IPS-NIHi11 (cell line): ENCODE measurements around the gene SHROOM3.

Experiments used
- DNase-seq: peaks from one replicate; pipeline ENCODE4 v3.0.0; 2012; ENCODE audit warnings: mixed read lengths, low spot score

Gene SHROOM3

DNA sequence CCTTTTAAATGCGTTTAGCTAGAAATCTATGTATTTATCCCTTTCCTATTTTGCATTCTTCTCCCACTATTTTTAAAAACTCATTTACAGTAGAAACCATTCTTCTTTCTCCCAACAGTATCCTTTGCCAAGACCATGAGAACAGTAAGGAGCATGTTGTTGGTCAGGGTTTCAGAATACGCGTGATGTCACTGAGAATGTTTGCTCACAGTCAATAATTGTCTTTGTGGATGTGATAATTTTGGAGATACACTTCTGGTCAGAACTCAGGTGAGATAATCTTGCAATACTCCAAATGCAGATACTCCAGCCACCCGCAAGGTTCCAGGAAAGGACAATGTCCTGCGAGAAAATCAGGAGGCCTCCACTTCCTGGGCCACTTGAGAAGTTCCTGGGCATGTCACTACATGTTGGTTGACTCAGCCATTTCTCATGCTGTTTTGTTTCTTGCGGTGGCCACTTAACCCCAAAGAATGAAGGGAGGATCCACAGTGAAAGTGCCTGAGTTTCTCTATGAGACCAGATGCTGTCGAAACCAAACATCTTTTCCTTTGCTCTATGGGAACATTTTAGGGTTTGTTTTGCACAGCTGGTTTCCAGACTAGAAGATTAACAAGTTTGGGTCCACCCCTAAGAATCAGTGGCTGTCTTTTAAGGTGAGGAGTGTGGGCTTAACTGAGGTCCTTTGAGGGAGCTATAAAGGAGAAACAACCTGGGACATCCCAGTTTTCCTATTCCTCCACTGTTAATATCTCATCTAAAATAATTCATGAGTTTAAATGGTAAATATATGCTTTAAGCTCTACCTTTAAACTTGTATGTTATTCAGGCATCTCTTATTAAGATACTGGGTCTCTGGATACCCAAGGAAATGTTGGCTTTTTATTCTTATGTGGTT lies 346.9 kb downstream of the SHROOM3 start:
- peak; percentile 28 for DNase-seq

DNA sequence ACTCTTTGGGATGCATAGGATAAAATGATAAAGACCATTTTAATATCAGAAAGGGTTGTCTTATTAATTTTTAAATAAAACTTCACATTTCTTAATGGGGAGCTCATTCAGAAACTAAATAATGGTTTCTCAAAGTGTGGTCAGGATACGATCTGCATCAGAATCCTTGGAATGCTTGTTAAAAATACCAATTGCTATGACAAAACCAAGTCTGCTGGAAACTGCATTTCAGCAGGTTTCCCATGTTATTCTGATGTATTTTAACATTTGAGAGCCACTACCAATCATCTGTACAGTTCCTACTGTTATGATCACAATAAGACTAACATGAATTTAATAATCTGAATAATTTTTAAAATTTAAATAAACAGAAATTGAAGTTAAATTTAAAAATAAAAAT lies 347.8 kb downstream of the SHROOM3 start:
- no peak for DNase-seq

DNA sequence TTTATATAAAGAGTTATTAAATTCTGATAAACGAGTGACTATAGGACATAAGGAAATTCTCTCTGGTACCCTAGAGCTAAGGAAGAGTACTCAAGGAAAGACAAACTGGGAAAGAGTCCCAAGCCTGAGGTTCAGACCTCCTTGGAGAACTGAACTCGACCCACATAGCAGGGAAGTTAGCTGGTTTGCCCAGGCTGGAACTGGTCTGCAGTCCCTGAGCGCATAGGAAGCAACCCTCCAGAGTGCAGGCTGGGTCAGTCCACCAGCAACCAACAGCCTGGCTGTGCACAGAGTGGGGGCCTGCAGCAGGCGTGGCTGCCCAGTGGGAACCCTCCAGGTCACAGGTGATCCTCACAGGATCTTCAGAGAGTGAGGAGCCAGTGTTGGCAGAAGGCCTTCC lies 348.8 kb downstream of the SHROOM3 start:
- no peak for DNase-seq

DNA sequence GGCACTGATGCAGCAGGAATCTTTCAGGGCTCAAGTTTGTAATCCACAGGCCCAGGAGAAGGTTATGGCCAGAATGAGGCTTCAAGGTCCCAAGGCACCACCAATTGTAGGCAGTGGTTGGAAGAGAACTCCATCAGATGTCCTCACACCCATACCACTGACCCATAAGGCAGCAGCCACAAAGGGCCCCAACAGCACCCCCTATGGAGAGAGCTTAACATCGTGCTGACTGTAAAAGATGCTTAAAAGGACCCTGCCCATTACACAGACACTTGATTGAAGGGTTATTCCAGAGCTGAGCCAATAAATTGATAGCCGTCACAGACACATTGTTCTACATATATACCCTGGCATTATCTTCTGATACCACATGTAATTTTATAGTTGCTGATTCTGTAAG lies 349.2 kb downstream of the SHROOM3 start:
- DNase-seq, result peak; percentile 46

DNA sequence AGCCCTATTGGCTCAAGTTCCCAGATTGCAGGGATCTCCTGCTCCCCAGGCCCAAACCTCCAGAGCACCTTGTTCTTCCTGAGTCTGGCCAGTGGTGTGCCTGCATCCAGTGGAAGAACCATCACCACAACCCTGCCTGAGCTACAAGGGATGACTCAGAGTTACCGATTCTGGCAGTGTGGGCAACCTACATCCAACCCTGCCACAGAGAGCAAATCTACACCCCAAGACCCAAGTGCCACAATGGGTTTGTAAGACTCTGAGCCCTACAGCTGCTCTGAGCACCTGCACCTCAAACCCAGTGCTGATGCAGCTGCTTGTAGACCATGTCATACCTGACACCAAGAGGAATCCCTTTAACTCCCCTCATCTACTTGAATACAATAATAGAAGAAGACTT lies 352.9 kb downstream of the SHROOM3 start:
- no peak for DNase-seq

DNA sequence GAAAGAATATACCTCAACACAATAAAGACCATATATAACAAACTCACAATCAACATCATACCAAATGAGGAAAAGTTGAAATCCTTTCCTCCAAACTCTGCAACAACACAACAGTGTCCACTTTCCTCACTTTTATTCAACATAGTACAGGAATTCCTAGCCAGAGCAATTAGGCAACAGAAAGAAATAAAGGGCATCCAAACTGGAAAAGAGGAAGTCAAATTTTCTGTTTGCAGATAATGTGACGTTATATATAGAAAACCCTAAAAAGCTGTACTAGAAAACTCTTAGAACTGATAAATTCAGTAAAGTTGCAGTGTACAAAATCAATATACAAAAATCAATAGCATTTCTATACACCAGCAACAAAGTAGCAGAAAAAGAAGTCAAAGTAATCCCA lies 355.3 kb downstream of the SHROOM3 start:
- no peak for DNase-seq

DNA sequence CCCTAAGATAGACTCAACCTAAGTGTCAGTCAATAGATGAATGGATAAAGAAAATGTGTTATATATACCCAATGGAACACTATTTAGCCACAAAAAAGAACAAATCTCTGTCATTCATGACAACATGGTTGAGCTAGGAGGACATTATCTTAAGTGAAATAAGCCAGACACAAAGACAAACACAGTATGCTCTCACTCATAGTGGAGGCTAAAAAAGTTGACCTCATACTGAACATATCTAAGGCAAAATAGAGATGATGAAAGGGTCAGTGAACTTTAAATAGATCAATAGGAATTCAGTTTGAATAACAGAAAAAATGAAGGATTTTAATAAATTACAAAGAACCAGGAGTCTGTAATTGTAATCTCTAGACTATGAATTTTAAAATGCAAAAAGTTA lies 356.4 kb downstream of the SHROOM3 start:
- DNase-seq, result no peak

DNA sequence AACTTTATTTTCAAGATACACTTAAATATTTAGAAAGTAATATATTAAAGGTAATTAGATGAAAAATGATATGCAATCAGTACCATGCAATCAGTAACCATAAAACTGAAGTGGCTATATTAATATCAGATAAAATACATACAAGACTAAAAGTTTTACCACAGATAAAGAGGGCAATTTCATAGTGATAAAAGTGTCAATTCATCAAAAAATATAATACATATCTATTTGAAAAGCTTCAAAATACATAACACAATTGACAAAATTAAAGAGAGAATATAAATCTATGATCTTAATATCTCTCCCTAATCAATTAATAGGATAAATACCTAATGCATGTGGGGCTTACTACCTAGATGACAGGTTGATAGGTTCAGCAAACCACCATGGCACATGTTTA lies 357.4 kb downstream of the SHROOM3 start:
- DNase-seq, result no peak

DNA sequence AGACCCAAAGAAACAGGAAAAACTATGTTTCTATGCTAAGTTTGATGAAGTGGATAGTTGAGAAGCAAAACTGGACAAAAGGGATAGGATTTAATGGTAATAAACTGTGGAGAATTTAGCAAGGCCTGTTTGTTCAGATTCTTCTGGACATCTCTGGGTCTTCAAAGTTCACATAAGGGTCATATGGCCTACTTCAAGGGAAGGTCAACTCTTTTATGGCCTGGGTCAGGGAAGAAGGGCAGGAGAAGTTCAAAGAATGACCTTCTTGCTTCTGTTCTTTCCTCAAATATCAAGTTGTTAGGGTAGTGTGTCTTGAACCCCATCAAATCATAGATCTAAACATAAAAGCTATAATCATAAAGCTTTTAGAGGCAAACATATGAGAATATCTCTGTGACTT lies 360.2 kb downstream of the SHROOM3 start:
- DNase-seq, result no peak

DNA sequence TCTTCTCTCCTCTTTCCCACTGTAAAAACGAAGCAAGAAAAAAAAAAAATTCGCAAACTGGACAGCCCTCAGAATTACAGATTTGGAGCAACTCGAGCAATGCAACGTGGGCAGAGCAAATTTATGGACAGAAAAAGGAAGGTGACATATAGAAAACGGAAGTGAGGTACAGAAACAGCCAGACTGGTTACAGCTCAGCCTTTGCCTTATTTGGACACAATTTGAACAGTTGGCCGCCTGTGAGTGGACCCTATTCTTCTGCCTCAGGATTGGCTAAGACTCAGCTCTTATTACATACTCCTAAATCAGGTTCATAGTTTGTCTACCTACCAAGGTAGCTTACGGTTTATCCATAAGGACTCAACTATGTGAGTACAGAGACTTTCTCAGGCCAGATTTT lies 364.1 kb downstream of the SHROOM3 start:
- no peak for DNase-seq

DNA sequence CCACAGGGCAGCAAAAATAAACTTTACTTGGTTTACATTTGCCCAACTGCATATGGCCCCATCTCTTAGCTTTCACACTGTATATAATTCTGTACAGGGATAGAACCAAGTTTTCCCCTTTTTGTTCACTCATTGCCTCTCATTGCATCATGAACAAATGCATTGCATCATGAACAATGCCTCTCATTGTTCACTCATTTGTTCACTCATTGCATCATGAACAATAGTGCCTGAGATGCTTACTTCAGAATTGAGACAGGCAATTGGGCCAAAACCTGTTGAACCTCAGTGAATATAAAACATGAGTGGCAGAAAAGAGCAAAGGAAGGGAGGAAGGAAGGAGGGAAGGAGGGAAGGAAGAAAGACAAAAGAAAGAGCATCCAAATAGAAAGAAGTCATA lies 364.7 kb downstream of the SHROOM3 start:
- no peak for DNase-seq

DNA sequence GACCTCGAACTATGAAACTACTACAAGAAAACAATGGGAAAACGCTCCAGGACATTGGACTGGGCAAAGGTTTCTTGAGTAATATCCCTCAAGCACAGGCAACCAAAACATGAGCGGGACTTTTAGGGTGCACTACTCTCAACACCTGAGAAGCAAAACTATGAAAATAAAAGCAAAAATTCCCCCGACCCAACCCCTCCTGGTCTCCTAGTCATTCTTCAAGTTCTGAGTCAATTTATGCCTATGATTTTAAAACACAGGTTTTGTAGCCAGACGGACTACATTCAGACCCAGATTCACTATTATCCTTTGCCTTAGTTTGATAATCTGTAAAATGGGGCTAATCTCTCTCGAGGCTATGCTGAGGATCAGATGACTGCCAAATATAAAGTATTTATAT lies 365.9 kb downstream of the SHROOM3 start:
- no peak for DNase-seq

DNA sequence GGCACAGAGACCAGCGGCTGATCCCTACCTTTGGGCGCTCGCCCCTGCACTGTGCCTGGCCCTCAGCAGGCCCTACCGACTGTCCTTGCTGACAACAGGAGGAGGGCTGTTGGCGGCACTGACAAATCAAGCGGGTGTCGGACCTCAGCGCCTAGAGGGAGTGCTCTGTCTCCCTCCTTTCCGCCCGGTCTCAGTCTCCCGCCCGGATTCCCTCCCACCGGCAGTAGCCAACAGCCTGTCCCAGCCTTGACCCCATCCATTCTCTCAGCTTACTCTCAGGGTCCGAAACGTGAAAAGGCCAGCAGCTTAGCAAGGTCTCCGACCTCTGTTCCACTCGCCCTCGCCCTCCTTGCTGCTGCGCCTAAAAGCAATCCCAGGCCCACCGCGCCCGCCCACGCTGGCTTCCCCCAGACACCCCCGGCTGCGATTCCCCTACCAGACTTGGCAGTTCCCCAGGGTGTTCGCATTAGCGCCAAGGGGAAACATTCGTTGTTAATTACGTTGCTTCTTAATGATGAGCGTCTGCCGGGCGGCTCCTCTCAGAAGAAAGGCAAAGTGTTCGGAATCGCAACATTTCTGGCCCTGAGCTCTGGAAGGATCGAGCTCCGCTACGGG lies 366.7 kb downstream of the SHROOM3 start:
- no peak for DNase-seq

DNA sequence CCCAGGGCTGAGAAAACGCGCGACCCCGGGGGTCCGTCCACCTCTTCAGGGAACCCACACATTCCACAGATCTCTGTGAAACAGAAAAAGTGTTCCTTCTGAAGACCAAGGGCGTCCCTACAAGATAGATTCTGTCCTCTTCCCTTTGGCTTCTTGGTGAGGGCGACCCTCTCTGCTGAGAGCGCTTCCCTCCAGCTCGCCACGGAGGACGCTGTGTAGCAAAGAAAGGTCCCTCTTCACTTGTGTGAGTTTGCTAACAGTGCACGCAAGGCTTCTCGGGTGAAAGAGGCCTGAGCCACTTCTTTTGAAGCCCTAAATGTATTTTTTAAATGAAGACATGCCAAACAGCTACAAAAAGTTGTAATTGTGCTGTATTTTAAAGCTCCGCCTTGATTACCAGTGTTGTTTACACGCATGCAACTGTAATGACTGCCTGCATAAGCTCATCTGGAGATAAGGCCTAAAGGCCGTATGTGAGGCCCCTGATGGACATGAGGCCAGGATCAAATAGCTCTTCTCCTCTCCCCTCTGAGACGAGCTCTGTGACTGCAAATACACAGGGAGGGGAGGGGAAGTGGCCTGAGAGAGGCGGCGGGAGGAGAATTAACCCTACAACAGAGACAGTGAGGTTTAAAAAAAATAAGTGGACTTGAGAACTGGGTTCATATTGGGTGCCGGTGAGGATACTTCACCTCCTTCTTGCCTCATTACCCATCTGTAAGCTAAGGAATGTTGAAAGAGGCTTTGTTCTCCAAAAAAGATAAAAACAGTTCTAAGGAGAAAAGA lies 367.4 kb downstream of the SHROOM3 start:
- no peak for DNase-seq

DNA sequence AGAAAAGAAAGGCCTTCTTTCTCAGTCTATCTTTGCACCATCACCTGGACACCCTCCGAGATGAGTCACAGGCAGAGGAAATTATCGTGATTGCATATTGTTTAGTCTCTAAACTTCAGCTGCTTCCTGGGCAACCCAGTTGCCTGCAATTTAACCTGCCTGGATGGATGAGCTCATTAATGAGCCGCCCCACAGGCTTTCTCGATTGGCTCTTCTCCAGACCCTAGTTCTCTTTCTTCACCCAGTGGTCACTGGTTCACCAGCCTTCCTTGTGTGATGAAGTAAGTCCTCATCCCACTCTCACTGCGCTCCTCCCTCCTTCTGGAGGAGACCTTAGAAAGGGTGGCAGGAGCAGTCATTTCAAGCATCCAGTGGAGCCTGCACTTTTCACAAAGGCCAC lies 368.5 kb downstream of the SHROOM3 start:
- peak; percentile 48 for DNase-seq

DNA sequence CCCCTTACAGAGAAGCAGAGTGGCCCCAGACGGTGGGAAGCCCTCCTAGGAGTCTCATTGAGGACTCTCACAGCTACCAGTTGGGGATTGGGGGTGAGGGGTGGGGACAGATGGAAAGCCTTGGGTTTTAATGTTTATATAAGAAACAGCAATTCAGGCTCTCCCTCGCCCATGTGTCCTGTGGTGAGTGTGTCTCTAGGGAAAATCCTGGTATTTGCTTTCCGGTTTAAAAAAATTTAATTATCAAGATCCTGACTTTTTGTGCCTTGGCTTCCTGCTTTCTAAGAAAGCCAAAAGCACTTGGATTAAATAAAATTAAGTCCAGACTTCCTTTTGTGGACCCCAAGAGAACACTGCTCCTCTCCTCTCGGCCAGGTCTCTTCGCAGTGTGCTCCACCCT lies 369.1 kb downstream of the SHROOM3 start:
- DNase-seq, result no peak

DNA sequence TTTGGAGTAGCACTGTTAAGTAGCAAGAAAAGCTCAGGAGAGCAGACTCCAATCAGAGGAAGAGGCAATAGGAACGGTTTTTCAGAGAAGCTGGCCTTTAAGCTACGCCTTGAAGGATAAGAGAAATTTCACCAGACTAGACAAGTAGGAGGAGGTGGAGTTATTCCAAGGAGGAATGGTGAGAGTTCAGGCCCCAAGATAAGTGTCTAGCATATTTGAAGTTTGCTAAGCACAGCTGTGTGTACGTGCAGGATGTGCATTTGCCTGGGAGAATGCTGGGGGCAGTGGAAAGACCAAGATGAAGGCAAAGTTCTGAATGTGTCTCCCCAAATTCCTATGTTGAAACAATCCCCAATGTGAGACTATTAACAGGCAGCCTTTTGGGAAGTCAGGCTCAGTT lies 371.3 kb downstream of the SHROOM3 start:
- DNase-seq, result no peak

DNA sequence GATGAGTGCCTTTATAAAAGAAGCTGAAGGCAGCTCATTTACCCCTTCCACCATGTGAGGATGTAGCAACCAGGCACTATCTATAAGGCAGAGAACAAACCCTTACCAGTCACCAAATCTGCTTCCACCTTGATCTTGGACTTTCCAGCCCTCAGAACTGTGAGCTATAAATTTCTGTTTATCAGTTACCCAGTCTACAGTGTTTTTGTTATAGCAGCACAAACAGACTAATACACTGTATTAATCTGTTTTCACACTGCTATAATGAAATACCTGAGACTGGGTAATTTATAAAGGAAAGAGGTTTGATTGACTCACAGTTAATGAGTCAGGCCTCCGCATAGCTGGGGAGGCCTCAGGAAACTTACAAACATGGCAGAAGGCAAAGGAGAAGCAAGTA lies 371.7 kb downstream of the SHROOM3 start:
- no peak for DNase-seq

DNA sequence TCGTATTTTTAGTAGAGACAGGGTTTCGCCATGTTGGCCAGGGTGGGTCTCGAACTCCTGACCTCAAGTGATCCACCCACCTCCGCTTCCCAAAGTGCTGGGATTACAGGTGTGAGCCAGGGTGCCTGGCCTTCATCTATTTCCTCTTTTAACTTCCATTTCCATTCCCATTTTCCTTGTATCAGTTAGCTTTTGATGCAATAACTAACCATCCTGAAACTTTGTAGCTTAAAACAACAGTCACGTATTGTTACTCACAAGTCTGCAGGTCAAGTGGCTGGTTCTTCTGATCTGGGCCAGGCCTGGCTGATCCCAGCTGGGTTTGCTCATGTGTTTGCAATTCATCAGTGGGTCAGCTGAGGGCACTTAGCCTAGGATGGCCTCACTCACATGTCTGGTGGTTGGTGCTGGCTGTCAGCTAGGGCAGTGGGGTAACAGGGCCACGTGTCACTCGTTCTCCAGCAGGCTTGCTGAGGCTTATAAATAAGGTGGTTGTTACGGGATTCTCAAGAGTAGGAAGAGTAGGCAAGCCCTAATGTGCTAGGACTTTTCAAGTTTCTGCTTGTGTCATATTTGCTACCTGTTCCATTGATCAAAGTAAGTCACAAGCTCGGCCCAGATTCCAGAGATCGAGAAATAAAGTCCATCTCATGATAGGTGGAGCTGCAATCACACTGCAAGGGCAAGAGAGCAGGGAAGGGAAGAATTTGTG lies 374.7 kb downstream of the SHROOM3 start:
- DNase-seq, result no peak

DNA sequence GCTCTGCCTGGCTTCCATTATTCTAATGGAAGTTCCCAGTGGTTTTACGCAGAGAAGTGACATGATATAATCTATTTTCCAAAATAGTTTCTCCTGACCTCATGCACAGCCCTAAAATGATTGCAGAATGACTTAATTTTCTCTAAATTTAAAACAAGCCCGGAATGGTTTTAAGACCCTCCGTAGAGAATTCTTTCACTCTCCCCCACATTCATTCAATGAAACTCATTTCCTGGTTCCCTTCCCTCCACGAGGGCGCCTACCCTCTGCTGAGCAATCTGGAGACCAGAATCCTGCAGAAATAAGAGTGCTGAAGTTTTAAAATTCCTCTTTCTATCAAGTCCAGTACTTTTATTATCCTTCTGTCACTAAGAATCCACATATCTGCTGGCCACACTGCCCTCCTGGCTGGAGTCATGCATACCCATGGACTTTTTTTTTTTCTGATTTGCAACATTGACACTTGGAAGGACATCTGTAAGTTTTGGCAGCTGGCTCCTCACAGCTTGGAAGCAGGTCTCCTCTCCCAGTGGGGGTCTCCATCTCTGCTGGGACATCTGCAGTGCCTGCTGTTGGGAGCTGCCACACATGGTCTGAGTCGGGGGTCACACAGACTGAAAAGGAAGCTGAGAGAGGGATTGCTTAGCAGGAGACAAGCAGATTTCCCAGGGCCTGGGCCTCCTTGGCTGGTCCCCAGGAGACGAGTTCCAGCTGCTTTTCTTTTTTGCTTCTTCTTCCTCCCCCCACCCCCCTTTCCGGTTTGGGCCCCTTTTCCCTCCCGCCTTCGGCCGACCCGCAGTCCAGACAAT lies 376.8 kb downstream of the SHROOM3 start:
- no peak for DNase-seq

DNA sequence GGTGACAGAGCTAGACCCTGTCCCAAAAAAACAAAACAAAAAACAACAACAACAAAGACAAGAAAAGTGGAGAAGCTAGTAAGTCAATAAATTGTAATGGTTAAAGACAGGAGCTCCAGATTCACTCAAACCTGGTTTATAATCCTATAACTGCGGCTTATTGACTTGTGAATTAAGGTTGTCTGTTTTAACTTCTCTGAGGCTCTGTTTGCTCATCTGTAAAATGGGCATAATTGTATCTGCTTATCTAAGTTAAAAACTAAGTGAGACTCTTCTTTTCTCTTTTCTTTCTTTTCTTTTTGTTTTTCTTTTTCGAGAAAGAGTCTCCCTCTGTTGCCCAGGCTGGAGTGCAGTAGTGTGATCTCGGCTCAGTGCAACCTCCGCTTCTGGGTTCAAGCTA lies 378.0 kb downstream of the SHROOM3 start:
- no peak for DNase-seq
